K562 (cell line): ENCODE results near the gene TMOD2. TPM values are rescaled to one million over a fixed set of nuclear protein-coding genes. Genes with fewer than 3 reads are reported as not detected.

Source experiments
- ATF7 ChIP-seq: fragments of 450-650 bp; IDR thresholded peaks from 2 replicates; pipeline ENCODE4 v1.7.1; 2014; ENCODE audit warnings: mild to moderate bottlenecking, moderate library complexity
- CXXC5 ChIP-seq: fragments of 250-450 bp; sonication (Bioruptor Pico); IDR thresholded peaks from 2 replicates; pipeline ENCODE4 v1.8.0; 2022; ENCODE audit warnings: inconsistent platforms, mild to moderate bottlenecking, moderate library complexity
- FOXK2 ChIP-seq, 2 experiments: fragments of 450-650 bp; IDR thresholded peaks in 1 of 2; conservative IDR thresholded peaks in 1 of 2; 2 replicates each; pipeline ENCODE4 v1.6.1; 2016; ENCODE audit warnings: low read depth in 2 of 2, mild to moderate bottlenecking in 1 of 2
- HMBOX1 ChIP-seq: sonication (generic); IDR thresholded peaks from 2 replicates; pipeline ENCODE4 v1.6.1; 2016
- HOXB6 ChIP-seq: fragments of 250-450 bp; sonication (Bioruptor Pico); IDR thresholded peaks from 2 replicates; pipeline ENCODE4 v1.5.1; 2022; ENCODE audit warnings: mild to moderate bottlenecking, borderline replicate concordance
- MCM5 ChIP-seq: fragments of 450-650 bp; IDR thresholded peaks from 2 replicates; pipeline ENCODE4 v1.6.1; 2016; ENCODE audit warnings: low read depth
- PREB ChIP-seq: sonication (generic); formaldehyde crosslinking; IDR thresholded peaks from 2 replicates; pipeline ENCODE4 v1.8.1; 2023; ENCODE audit warnings: mild to moderate bottlenecking, missing genetic modification reagents
- PRPF4 ChIP-seq: fragments of 200-400 bp; formaldehyde crosslinking; IDR thresholded peaks from one replicate; pipeline ENCODE4 v1.6.1; 2017; ENCODE audit warnings: low read length, low read depth, mild to moderate bottlenecking; ENCODE audit not compliant: insufficient read depth, poor library complexity, severe bottlenecking
- SPI1 ChIP-seq: IDR thresholded peaks from 2 replicates; pipeline ENCODE4 v1.6.1; 2011; ENCODE audit warnings: low read depth, low read length, control low read depth, borderline replicate concordance
- TEAD1 ChIP-seq, 2 experiments: fragments of 450-650 bp in 1 of 2; sonication (generic) in 1 of 2; formaldehyde crosslinking; IDR thresholded peaks; 2 replicates each; pipeline versions ENCODE4 v1.4.0 to v1.8.0; 2020 to 2022; ENCODE audit warnings: mild to moderate bottlenecking in 2 of 2, missing genetic modification reagents in 1 of 2
- ZNF197 ChIP-seq: fragments of 200-800 bp; sonication (Bioruptor generic); IDR thresholded peaks from 2 replicates; pipeline ENCODE4 v1.6.1; 2016; ENCODE audit warnings: low read depth, missing genetic modification characterization, missing compliant biosample characterization
- ZNF384 ChIP-seq: IDR thresholded peaks from 2 replicates; pipeline ENCODE4 v1.6.1; 2012; ENCODE audit warnings: low read depth, low read length, improper control_type of control experiment
- ZNF395 ChIP-seq: fragments of 200-800 bp; sonication (Bioruptor generic); IDR thresholded peaks from 2 replicates; pipeline ENCODE4 v1.6.1; 2017; ENCODE audit warnings: missing genetic modification characterization, missing compliant biosample characterization
- ZNF707 ChIP-seq: fragments of 250-450 bp; sonication (Bioruptor Pico); conservative IDR thresholded peaks from 2 replicates; pipeline ENCODE4 v1.8.0; 2022; ENCODE audit warnings: inconsistent platforms, mild to moderate bottlenecking, moderate library complexity
- ZNF766 ChIP-seq: fragments of 200-800 bp; sonication (Bioruptor generic); conservative IDR thresholded peaks from 2 replicates; pipeline ENCODE4 v1.6.1; 2016; ENCODE audit warnings: missing genetic modification characterization, missing compliant biosample characterization
- polyA plus RNA-seq, 8 experiments: library from polyadenylated mRNA; depleted of rRNA in 4 of 8; stranded (reverse) in 5 of 8; unstranded in 3 of 8; fragments of >200 nt; fragmentation: Nextera tagmentation in 2 of 8; fragmentation: Illumina TruSeq in 1 of 8; extraction: Ambion mirVana in 2 of 8; extraction: Trizol in 1 of 8; gene quantifications; 2 replicates each; pipeline versions ENCODE4 v1.2.1 to v1.2.3, GENCODE V29; 2011 to 2014; ENCODE audit warnings: inconsistent platforms in 1 of 8, missing spikeins in 1 of 8
- total RNA-seq, 7 experiments: library from RNA; depleted of rRNA in 6 of 7; stranded (reverse); fragments of >200 nt in 6 of 7; fragmentation: Illumina TruSeq in 2 of 7; extraction: Trizol in 2 of 7; gene quantifications; 2 replicates each; pipeline versions ENCODE4 v1.2.1 to v1.2.3, GENCODE V29; 2011 to 2021; ENCODE audit warnings: low replicate concordance in 1 of 7
- TF ChIP-seq, protein P1 (sequence below): fragments of 450-650 bp; conservative IDR thresholded peaks from 2 replicates; pipeline ENCODE4 v1.6.1; 2016; ENCODE audit warnings: missing genetic modification characterization, low read depth, mild to moderate bottlenecking, control low read depth, missing compliant biosample characterization
- TF ChIP-seq, protein P2 (sequence below): fragments of 450-650 bp; IDR thresholded peaks from 2 replicates; pipeline ENCODE4 v1.6.1; 2016; ENCODE audit warnings: borderline replicate concordance
- TF ChIP-seq, protein P3 (sequence below): sonication (generic); formaldehyde crosslinking; IDR thresholded peaks from 2 replicates; pipeline ENCODE4 v1.8.1; 2022; ENCODE audit warnings: missing genetic modification reagents

The TMOD2 gene
- total and polyA plus RNA-seq, 9 of the 15 experiments (the other 6 are each of a cell fraction or from before 2014, with no cell fraction given), result 0.49 to 3.8 (median 3.0) TPM

DNA sequence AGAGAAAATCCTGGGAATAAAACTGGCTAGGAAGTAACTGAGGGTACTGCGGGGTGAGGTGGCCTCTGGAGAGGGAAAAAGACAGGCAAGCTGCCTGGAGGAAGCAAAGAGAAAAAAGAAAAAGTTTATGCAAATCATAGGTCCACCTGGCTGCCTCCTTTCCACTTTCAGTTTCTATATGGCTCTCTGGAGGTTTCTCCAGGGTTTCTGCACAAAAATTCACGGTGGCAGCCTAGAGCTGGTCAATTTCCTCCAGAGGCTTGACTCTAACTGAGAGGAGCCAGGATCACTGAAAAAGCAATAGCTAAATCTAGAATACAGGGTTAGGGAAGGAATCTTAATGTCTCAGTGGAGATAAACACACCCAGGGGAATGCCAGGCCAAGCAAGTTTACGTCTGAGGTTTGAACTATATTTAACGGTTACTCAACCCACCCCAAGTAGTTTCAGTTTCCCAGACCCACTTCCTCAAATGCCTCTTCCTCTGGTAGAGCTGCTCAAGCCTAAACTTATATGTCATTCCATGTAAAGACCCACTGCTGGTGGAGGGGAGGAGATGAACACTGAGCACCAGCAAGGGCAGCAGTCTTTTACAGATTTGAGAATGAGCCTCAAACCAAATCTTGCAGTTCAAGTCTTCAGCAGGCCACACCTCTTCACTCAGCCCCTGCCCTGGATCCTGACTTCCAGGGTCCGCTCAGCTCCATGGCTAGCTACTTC, 19.7 kb upstream of the TMOD2 start (continued):
- TF ChIP-seq ATF7, result 0 out of 2 replicates have a peak, but pooled peaks have one; percentile 30
- TF ChIP-seq PREB (CRISPR knock-in tag), result no peak
- TF ChIP-seq ZNF197 (CRISPR knock-in tag), result no peak
- no peak for TF ChIP-seq PRPF4
- TF ChIP-seq, protein P1, sequence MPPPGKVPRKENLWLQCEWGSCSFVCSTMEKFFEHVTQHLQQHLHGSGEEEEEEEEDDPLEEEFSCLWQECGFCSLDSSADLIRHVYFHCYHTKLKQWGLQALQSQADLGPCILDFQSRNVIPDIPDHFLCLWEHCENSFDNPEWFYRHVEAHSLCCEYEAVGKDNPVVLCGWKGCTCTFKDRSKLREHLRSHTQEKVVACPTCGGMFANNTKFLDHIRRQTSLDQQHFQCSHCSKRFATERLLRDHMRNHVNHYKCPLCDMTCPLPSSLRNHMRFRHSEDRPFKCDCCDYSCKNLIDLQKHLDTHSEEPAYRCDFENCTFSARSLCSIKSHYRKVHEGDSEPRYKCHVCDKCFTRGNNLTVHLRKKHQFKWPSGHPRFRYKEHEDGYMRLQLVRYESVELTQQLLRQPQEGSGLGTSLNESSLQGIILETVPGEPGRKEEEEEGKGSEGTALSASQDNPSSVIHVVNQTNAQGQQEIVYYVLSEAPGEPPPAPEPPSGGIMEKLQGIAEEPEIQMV (tag), result 0 out of 2 replicates have a peak, but pooled peaks have one; percentile 7
- peak; percentile 92 for TF ChIP-seq ZNF766 (CRISPR knock-in tag)
- peak; percentile 28; the same call in 1 of the 2 replicates for TF ChIP-seq ZNF395 (CRISPR knock-in tag)
- no peak for TF ChIP-seq ZNF707 (CRISPR knock-in tag)
- peak; percentile 61; the same call in 1 of the 2 replicates for TF ChIP-seq HMBOX1
- peak; percentile 28; the same call in 1 of the 2 replicates for TF ChIP-seq CXXC5 (CRISPR knock-in tag)
- TF ChIP-seq, protein P2, sequence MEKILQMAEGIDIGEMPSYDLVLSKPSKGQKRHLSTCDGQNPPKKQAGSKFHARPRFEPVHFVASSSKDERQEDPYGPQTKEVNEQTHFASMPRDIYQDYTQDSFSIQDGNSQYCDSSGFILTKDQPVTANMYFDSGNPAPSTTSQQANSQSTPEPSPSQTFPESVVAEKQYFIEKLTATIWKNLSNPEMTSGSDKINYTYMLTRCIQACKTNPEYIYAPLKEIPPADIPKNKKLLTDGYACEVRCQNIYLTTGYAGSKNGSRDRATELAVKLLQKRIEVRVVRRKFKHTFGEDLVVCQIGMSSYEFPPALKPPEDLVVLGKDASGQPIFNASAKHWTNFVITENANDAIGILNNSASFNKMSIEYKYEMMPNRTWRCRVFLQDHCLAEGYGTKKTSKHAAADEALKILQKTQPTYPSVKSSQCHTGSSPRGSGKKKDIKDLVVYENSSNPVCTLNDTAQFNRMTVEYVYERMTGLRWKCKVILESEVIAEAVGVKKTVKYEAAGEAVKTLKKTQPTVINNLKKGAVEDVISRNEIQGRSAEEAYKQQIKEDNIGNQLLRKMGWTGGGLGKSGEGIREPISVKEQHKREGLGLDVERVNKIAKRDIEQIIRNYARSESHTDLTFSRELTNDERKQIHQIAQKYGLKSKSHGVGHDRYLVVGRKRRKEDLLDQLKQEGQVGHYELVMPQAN, result no peak
- peak; percentile 62 to 64; a peak in 1 of 4 replicates for TF ChIP-seq FOXK2 (conservative IDR thresholded peaks at IDR 0.05 in 1 of 2, IDR thresholded peaks at IDR 0.05 in 1 of 2; ENCODE audit: low read depth in 2 of 2)
- TF ChIP-seq TEAD1 (CRISPR knock-in tag; IDR thresholded peaks at IDR 0.05), result no peak
- TF ChIP-seq, protein P3, sequence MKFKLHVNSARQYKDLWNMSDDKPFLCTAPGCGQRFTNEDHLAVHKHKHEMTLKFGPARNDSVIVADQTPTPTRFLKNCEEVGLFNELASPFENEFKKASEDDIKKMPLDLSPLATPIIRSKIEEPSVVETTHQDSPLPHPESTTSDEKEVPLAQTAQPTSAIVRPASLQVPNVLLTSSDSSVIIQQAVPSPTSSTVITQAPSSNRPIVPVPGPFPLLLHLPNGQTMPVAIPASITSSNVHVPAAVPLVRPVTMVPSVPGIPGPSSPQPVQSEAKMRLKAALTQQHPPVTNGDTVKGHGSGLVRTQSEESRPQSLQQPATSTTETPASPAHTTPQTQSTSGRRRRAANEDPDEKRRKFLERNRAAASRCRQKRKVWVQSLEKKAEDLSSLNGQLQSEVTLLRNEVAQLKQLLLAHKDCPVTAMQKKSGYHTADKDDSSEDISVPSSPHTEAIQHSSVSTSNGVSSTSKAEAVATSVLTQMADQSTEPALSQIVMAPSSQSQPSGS, result no peak
- no peak for TF ChIP-seq HOXB6 (CRISPR knock-in tag)
- TF ChIP-seq MCM5, result no peak
- peak; percentile 98 for TF ChIP-seq SPI1
- TF ChIP-seq ZNF384, result no peak
